Endothelial cell (in vitro differentiated cells): Measurements from ENCODE around the gene ECT2. TPM values are rescaled to one million over a fixed set of nuclear protein-coding genes. Genes with fewer than 3 reads are reported as not detected.
A peak's percentile ranks its signal among the peaks of the same experiment; 100 is the strongest.

Experiments
- DNase-seq: peaks from one replicate; pipeline ENCODE4 v3.0.0; 2021; ENCODE audit warnings: low spot score
- H3K27ac Mint-ChIP-seq: one replicate; pipeline ENCODE4 v1.8.0; 2021; ENCODE audit warnings: mixed read lengths, inconsistent platforms; ENCODE audit not compliant: unreplicated experiment
- H3K27me3 Mint-ChIP-seq: one replicate; pipeline ENCODE4 v1.8.0; 2021; ENCODE audit warnings: mild to moderate bottlenecking, moderate library complexity, mixed read lengths, inconsistent platforms; ENCODE audit not compliant: unreplicated experiment
- H3K36me3 Mint-ChIP-seq: one replicate; pipeline ENCODE4 v1.8.0; 2021; ENCODE audit warnings: mild to moderate bottlenecking, low read depth, mixed read lengths, inconsistent platforms; ENCODE audit not compliant: unreplicated experiment
- H3K4me1 Mint-ChIP-seq: one replicate; pipeline ENCODE4 v1.8.0; 2021; ENCODE audit warnings: mild to moderate bottlenecking, mixed read lengths, inconsistent platforms; ENCODE audit not compliant: unreplicated experiment
- H3K4me3 Mint-ChIP-seq: one replicate; pipeline ENCODE4 v1.8.0; 2021; ENCODE audit warnings: mild to moderate bottlenecking, mixed read lengths, inconsistent platforms; ENCODE audit not compliant: unreplicated experiment
- H3K9me3 Mint-ChIP-seq: one replicate; pipeline ENCODE4 v1.8.0; 2021; ENCODE audit warnings: mixed read lengths, inconsistent platforms; ENCODE audit not compliant: unreplicated experiment
- CTCF ChIP-seq: fragments of 200-600 bp; sonication (generic); IDR thresholded peaks from one replicate; pipeline ENCODE4 v1.5.0; 2021; ENCODE audit warnings: antibody characterized with exemption; ENCODE audit not compliant: unreplicated experiment
- total RNA-seq: library from RNA; stranded (reverse); fragmentation: NEBNext Ultra II Directional; extraction: Animal tissue kit (Norgen Biotek cat#: 25700); gene quantifications from one replicate; pipeline ENCODE4 v1.2.1, GENCODE V29; 2021; ENCODE audit not compliant: unreplicated experiment

ECT2 gene
- total RNA-seq, 1 donor from 2014 or later = 18.0 TPM

- no peaks in the 10 kb centered on the region for H3K4me1 Mint-ChIP-seq
Observed at GRCh38 chr3:172814738-172815137, 64.2 kb downstream of the ECT2 start.

GRCh38 chr3:172815857-172816256, 65.3 kb downstream of the ECT2 start:
- Mint-ChIP-seq H3K9me3 (no peaks in the 10 kb centered on the region), H3K4me1 (no peaks in the 10 kb centered on the region), H3K36me3 (no peaks in the 10 kb centered on the region), H3K27me3 (no peaks in the 10 kb centered on the region), H3K4me3 (no peak overlapping the region), H3K27ac (no peak overlapping the region)
- DNase-seq = no peak
- no peak for TF ChIP-seq CTCF

More at GRCh38 chr3:172814738-172815137, 64.2 kb downstream of the ECT2 start:
- Mint-ChIP-seq H3K27ac (peak overlapping the region; percentile 57), H3K4me3 (no peak overlapping the region), H3K9me3 (no peaks in the 10 kb centered on the region), H3K27me3 (no peaks in the 10 kb centered on the region), H3K36me3 (no peaks in the 10 kb centered on the region)
- DNase-seq = no peak
- TF ChIP-seq CTCF = no peak

GRCh38 chr3:172816281-172816680, 65.8 kb downstream of the ECT2 start:
- Mint-ChIP-seq H3K27ac (no peak overlapping the region), H3K4me1 (no peaks in the 10 kb centered on the region), H3K4me3 (no peak overlapping the region), H3K27me3 (no peaks in the 10 kb centered on the region), H3K9me3 (no peaks in the 10 kb centered on the region), H3K36me3 (no peaks in the 10 kb centered on the region)
- TF ChIP-seq CTCF = no peak
- DNase-seq = no peak

GRCh38 chr3:172816968-172817367, 66.4 kb downstream of the ECT2 start:
- Mint-ChIP-seq H3K36me3 (no peaks in the 10 kb centered on the region), H3K4me1 (no peaks in the 10 kb centered on the region), H3K9me3 (no peaks in the 10 kb centered on the region), H3K27me3 (no peaks in the 10 kb centered on the region), H3K4me3 (no peak overlapping the region), H3K27ac (no peak overlapping the region)
- TF ChIP-seq CTCF = no peak
- DNase-seq = no peak

GRCh38 chr3:172820492-172820891, 70.0 kb downstream of the ECT2 start:
- peaks cover 1% of the 10 kb centered on the region for H3K27me3 Mint-ChIP-seq
- no peaks in the 10 kb centered on the region for H3K9me3 Mint-ChIP-seq
- no peak for TF ChIP-seq CTCF
- no peak for DNase-seq
- H3K4me3 Mint-ChIP-seq = no peak overlapping the region
- H3K27ac Mint-ChIP-seq = no peak overlapping the region
- H3K36me3 Mint-ChIP-seq = peaks cover 4% of the 10 kb centered on the region
- H3K4me1 Mint-ChIP-seq = no peaks in the 10 kb centered on the region
